Activated T-helper 1 cell treated with Interleukin-2 at 50 U/mL for 16 hours (primary cell): Measurements from ENCODE around the gene ADCY5.

Experiments used
- DNase-seq: peaks from one replicate; pipeline ENCODE4 v3.0.0-alpha.2; 2020; ENCODE audit warnings: low read depth

The ADCY5 gene

DNA sequence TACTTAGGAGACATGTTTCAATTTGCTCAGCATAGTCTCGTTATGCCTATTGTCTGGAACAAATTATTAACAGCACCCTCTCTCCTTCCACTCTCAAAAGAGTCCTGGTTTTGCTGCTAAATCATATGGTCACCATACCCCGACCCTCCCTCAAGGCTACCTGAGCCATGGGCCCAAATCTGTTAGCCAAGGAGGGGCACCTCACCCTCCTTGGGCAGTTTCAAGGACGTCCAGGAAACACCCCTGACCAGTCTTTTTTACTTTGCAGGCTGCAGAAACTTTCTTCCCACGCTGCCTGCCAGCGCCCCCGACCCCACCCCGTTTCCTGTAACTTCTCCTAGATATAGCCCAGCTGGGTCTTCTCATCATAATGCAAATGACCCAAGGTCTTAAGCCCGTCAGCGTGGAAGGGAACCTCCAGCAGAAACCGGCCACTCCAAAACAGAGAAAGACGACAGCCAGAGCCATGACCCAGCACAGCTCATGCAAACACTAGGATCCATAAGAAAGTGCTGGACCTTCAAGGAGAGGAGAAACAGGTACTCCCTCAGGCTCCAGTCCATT, 62.3 kb downstream of the ADCY5 start:
- no peak for DNase-seq

DNA sequence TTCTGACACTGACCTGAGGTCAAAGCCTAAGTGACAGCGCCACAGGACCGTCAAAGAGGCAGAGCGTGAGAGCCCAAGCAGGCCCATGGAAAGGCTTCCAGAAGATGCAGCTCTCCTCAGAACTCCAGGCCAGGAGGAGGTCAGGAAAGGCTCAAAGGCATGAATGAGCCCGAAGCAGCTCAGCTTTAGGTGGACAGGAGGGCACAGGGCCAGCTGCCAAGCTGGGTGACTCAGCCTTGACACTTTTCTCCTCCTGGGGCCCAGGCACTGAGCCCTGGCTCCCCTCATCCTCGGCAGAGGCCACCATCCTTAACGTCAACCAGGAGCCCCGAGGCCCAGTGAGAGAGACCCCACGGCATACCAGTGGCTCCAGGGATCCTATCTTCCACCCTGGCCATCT, 62.9 kb downstream of the ADCY5 start:
- DNase-seq = no peak

GRCh38 chr3:123385499-123385898, 63.4 kb downstream of the ADCY5 start:
- no peak for DNase-seq

DNA sequence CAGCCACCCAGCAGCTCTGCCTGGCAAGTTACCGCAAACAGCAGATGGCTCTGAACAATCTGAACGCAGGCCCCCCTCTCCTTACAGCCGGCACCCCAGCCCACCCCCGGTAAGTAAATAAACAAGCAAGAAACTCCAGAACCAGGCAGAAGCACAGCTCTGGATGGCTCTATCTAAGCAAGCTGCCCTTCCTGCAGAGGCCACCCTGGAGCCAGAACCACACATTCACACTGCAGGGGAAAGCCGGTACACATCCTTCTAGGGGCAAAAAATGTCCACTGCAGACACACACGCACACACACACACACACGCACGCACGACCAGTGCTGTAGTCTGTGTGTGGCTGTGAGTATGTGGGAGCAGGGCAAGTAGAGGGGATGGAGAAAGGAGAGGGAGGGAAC, 63.9 kb downstream of the ADCY5 start:
- no peak for DNase-seq

GRCh38 chr3:123384256-123384655, 64.6 kb downstream of the ADCY5 start:
- DNase-seq = no peak

GRCh38 chr3:123383091-123384053, 65.5 kb downstream of the ADCY5 start:
- no peak for DNase-seq

DNA sequence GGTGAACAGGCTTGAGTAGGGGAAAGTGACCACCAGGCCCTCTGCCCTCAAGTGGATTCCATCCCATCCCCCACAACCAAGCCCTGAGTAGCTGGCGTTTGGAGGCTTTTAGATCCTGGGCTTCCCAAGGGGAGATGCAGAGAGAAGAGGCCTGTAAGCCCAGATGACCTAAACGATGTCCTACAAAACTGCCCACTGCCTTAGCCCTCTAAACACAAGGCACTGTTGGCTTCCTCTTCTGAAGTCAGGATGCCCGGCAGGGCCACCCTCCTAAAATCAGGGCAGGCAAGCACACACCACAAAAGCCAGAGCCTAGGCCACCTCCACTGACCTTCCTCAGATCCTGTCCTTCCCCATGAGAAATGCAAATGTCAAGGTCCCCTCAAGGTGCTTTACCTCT, 68.6 kb downstream of the ADCY5 start:
- DNase-seq = no peak

GRCh38 chr3:123379041-123379830, 69.7 kb downstream of the ADCY5 start:
- no peak for DNase-seq

- no peak for DNase-seq
Observed at GRCh38 chr3:123378409-123378915, 70.4 kb downstream of the ADCY5 start.

GRCh38 chr3:123377243-123377740, 71.6 kb downstream of the ADCY5 start:
- no peak for DNase-seq

DNA sequence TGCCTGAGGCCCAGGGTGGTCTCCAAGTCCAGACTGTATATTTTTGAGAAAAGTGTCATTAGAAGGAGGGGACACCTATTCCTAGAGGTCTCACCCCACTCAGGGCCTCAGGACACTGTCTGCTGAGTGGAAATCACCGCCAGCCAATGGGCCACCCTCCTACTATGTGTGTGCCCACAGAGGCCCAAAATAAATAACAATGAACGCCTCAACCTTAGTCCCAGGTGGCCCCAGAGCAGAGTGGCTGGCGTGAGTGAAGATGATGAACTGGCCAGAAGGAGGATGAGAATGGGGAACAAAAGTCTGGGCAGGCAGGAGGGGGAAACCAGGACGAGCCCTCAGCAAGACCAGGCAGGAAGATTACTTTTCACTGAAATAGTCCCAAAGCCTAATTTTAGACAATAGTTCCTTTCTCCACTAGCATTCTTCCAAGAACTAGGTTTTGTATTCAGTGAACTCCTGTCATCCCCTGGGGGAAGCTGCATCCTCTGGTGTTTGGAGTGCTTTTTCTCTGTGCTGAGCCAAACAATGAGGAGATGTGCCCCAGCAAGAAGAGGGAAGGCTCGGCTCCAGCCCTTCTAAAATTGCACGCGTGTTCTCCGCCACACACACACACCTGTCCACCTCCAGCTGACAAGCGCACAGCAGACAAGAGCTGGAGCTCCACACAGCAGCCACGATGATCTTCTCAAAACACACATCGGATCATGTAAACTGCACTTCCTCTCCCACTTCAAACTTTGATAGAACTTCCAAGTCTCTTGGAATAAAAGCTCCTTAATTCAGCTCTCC, 72.2 kb downstream of the ADCY5 start:
- DNase-seq = no peak

GRCh38 chr3:123375014-123375940, 73.6 kb downstream of the ADCY5 start:
- no peak for DNase-seq

DNA sequence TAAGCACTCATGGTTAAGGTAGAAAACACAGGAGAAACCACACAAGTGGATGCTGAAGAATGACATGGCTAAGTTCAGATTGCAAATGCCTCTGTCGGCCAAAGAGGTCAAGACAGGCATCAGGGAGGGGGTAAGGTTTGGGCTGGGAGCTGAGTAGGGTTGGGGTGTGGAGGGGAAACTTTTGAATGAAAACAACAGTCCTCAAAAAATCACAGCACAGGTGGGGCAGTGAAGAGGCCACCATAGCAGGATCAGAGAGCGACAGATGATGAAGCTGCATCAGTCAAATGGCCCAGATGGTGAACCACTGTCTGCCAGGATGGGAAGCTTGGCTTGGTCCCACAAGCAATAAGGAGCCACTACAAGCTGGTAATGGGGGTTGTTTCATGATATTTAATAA, 74.9 kb downstream of the ADCY5 start:
- no peak for DNase-seq

DNA sequence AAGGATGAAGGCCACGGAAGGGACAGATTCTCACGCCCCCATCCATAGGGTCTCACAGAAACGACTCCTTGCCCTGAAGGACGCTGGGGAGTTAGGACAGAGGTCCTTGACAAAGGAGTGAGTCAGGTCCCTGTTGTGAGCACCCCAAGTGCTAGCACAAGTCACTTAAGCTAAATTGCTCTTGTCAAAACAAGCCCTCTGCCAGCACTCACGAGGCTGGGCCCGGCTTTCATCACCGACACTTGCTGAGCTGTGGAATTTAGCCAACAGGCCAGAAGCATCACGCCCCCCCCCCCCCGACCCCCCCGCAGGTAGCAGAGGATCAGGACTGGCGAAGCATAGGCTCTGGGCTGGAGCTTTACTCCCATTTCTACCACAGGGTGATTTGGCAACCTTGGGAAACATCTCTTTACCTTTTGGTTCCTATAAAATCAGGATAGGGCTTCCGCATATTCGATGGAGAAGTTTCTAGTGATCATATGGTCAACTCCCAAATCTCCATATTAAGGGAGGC, 75.4 kb downstream of the ADCY5 start:
- no peak for DNase-seq

DNA sequence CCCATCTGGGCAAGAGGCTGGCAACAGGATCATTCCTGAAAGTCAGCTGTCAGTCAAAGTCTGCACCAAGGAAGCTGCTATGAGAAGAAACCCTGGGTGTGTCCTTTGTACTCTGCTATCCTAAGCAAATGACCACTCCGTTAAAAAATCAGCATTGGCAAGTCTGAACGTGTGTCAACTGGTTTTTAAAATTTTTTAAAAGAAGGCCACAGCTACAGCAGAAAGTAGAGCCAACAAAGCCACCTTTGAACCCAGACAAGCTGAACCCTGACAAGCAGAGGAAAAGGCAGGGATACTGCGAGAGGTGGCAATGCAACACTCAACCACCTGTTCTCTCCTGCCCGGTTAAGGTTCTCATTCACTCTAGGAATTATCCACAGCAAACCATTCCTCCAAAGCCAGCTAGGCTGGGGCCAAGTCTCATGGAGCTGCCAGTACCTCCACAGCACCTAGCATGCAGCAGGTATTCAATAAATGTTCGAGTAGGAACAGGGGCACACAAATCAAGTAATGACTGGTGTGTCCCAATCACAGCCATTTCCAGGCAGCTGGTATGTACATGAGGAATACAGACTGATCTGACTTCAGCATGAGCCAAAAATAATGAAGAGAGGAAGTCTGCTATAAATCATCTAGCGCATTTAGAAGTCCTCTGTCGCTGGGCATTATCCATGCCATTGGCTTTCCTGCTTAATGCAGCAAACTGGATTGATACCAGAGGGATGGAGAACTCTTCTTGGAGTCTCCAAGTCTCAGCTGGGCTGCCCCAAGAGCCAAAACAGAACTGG, 76.0 kb downstream of the ADCY5 start:
- no peak for DNase-seq

GRCh38 chr3:123371859-123372685, 76.8 kb downstream of the ADCY5 start:
- DNase-seq = no peak

DNA sequence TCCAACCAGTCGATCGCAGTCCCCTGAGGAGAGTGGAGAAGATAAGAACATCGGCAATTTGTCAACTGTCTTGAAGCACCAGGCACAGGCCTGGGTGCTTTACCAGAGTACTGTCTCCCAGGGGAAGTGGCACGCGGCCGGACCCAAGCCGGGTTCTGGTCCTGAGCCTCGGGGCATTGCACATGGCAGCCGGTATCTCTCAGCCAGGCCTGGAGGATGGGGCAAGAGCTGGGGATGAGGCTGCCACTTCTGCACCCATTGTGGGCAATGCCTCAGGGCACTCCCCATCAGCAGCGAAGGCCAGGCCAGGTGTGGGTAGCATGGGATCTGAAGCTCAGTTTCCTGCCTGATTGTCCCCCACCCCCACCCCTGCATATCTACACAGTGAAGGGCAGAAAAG, 77.5 kb downstream of the ADCY5 start:
- no peak for DNase-seq

- no peak for DNase-seq
Observed at GRCh38 chr3:123370819-123371218, 78.1 kb downstream of the ADCY5 start.
